Measurements from ENCODE around the gene GIPC2. TPM values are rescaled to one million over a fixed set of nuclear protein-coding genes. Genes with fewer than 3 reads are reported as not detected.

Gene GIPC2
- total and polyA plus RNA-seq, 2 donors (not counting 3 experiments of a cell fraction or from before 2014, with no cell fraction given): 2.8 to 9.6 TPM

- Histone ChIP-seq H2AFZ (ENCODE audit: low read depth, low read length) (no peak overlapping the region), H4K20me1 (replicated peaks; ENCODE audit: control insufficient read depth, extremely low read depth, insufficient read depth, low read length) (no peaks in the 10 kb centered on the region), H3K4me1 (ENCODE audit: control insufficient read depth, extremely low read depth, insufficient read depth, low read length) (no peaks in the 10 kb centered on the region), H3K27me3 (ENCODE audit: control insufficient read depth in 2 of 2, insufficient read depth in 2 of 2, low read length in 2 of 2) (no peaks in the 10 kb centered on the region), H3K4me3 (replicated peaks in 1 of 3; ENCODE audit: insufficient read depth in 1 of 3, low read depth in 1 of 3, low read length in 3 of 3) (no peak overlapping the region), H3K36me3 (ENCODE audit: control insufficient read depth in 2 of 2, extremely low read depth in 1 of 2, insufficient read depth in 2 of 2, low read length in 2 of 2) (no peaks in the 10 kb centered on the region), H3K27ac (ENCODE audit: insufficient read depth, low read depth, low read length) (no peak overlapping the region), H3K9ac (replicated peaks; ENCODE audit: extremely low read depth, insufficient read depth, low read length) (no peak overlapping the region), H3K9me3 (replicated peaks; ENCODE audit: control insufficient read depth, insufficient read depth, low read length) (no peaks in the 10 kb centered on the region), H3K9me1 (replicated peaks; ENCODE audit: control insufficient read depth, extremely low read depth, insufficient read depth, low read length) (no peaks in the 10 kb centered on the region), H3K79me2 (ENCODE audit: control insufficient read depth, insufficient read depth, low read length) (no peaks in the 10 kb centered on the region), H3K4me2 (ENCODE audit: insufficient read depth, low read length) (no peak overlapping the region)
- POLR2A ChIA-PET: no interaction called here
- no TSS peak for BruUV-seq (replicated peaks)
- intact Hi-C loops (cut with micrococcal nuclease) (no loop called here), dilution Hi-C loops (cut with MboI; ENCODE audit: extremely low pct_ligation_motif_present, low sequenced_read_pairs) (no loop called here)
- CTCF ChIA-PET: no interaction called here
- TF ChIP-seq MYC (IDR thresholded peaks at IDR 0.05; ENCODE audit: low read depth, low read length) (no peak), EZH2 (IDR thresholded peaks at IDR 0.05; ENCODE audit: borderline replicate concordance, low read depth, low read length, severe bottlenecking) (no peak), GATA2 (IDR thresholded peaks at IDR 0.05; ENCODE audit: insufficient read depth, insufficient read length, low read depth, low read length) (no peak), POLR2AphosphoS5 (IDR thresholded peaks at IDR 0.05; ENCODE audit: insufficient read depth, low read depth, low read length) (no peak), FOS (IDR thresholded peaks at IDR 0.05; ENCODE audit: borderline replicate concordance, insufficient read depth, low read length) (no peak), MAX (IDR thresholded peaks at IDR 0.05; ENCODE audit: insufficient read depth, insufficient read length) (no peak), CTCF (IDR thresholded peaks at IDR 0.05; ENCODE audit: extremely low read depth in 1 of 2, insufficient read depth in 1 of 2, low read depth in 1 of 2, low read length in 2 of 2) (no peak), POLR2A (IDR thresholded peaks at IDR 0.05; ENCODE audit: low read depth, low read length) (no peak), JUN (IDR thresholded peaks at IDR 0.05; ENCODE audit: borderline replicate concordance, insufficient read depth, insufficient read length, low read depth) (no peak)
- FAIRE-seq: no peak
- no peak for DNase-seq (ENCODE audit: low read depth, low spot score)
These were observed 138.8 kb downstream of the GIPC2 start for GRCh38 chr1:78184460-78185072.

Small RNAs within 50 kb of the gene (small RNA-seq; reads per million reads assigned to genes)
- gene AC103591.3 (ENCODE audit: insufficient read depth, insufficient read length, low read depth, low replicate concordance): 2.8 reads per million, percentile 16 among the genes with 10 or more reads in this experiment
- gene RNA5SP22 (ENCODE audit: insufficient read depth, insufficient read length, low read depth, low replicate concordance): not detected
- not detected for gene RNU6-1102P (ENCODE audit: insufficient read depth, insufficient read length, low read depth, low replicate concordance)

Other genes with a start within 250 kb of the GIPC2 start
- gene NEXN, start 157.3 kb upstream of the GIPC2 start, total RNA-seq: 11.7 and 14.2 TPM in 2 replicates
- 0.89 and 1.0 TPM in 2 replicates for gene NEXN, start 157.3 kb upstream of the GIPC2 start, polyA plus RNA-seq
- gene FUBP1, start 66.9 kb upstream of the GIPC2 start, total RNA-seq: 163 and 166 TPM in 2 replicates
- gene FUBP1, start 66.9 kb upstream of the GIPC2 start, polyA plus RNA-seq: 112 and 124 TPM in 2 replicates
- 122 and 136 TPM in 2 replicates for gene DNAJB4, start 41.0 kb upstream of the GIPC2 start, total RNA-seq
- 20.1 and 30.4 TPM in 2 replicates for gene DNAJB4, start 41.0 kb upstream of the GIPC2 start, polyA plus RNA-seq